ENCODE data around the gene FXYD6.

FXYD6 gene

DNA sequence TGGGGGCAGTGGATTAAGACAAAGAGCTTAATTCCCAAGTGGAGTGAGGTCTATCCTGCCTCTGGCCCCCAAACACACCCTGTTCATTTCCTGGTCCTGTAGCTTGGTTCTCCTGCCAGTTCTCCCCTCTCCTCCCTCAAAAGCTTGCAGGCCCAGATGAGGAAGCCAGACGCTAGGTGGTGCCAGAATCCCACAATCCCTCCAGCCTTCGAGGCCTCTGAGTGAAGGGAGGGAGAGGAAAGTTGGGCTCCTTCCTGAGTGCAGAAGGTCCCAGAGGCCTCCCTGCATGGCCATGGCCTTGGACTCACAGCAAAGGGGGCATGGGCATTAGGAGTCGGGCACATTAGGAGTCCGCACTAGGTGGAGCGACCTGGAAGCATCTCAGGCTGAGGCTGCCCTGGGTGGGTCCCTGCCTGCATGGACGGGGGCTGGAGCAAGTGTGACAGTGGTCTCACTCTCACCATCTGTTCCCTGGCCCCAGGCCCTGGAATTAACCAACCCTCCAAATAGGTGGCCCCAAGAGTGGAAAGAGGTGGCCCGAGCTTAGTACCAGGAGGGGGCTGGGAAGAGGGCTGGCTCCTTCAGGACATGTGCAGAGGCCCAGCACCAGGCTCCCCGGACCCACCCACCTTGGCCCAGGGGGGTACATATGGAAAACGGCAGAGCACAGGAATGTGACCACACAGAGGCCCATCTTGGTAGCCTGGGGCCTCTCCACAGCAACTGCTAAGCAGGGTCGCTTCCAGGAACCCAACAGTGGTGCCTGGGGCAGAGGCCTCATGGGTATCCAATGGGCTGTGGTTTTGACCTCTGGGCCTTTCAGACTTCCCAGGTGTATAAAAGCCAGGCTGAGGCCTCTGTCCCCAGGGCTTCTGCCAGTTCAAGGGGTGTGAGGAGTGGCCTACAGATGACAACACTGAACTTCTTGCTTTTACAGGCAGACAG lies 57.1 kb downstream of the FXYD6 start:
- no peak for DNase-seq (ENCODE audit: extremely low read depth, low read depth)
- peak; percentile 52 for TF ChIP-seq CTCF (IDR thresholded peaks at IDR 0.05; ENCODE audit: low read depth, low read length)

- DNase-seq (ENCODE audit: extremely low read depth, low read depth) = no peak
- no peak for TF ChIP-seq CTCF (IDR thresholded peaks at IDR 0.05; ENCODE audit: low read depth, low read length)
These were observed 58.2 kb downstream of the FXYD6 start for GRCh38 chr11:117818041-117818873.

- no peak; the same call in none of the 2 replicates for TF ChIP-seq CTCF (IDR thresholded peaks at IDR 0.05; ENCODE audit: low read depth, low read length)
These were observed 59.0 kb downstream of the FXYD6 start for GRCh38 chr11:117817368-117818040.

DNA sequence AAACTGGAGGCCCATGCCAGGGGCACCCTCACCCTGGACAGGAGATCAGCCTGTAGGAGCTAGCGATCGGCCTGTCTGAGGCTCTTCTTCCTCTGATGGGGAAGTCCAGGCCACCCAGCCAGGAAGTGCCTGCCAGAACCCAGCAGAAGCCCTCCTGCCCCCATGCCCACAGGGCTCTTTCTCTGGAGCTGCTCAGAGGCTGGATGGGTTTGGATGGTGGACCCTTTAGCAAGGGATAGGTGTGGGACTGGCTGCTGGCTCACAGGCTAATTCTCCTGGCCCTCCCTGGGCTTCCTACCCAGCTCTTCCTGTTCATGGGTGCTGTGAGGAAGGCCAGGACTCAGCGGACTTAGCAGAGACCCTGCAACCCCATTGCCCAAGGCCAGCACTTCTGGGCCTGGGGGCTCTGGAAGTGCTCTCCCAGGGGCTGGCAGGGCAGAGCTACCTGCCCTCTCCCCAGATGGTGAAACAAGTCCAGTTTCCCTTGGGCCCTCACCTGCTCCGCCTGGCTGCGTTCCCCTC lies 59.6 kb downstream of the FXYD6 start:
- TF ChIP-seq CTCF (IDR thresholded peaks at IDR 0.05; ENCODE audit: low read depth, low read length) = no peak
- DNase-seq (ENCODE audit: extremely low read depth, low read depth) = no peak

More at GRCh38 chr11:117817368-117818040, 59.0 kb downstream of the FXYD6 start:
- peak; percentile 40 for DNase-seq (ENCODE audit: extremely low read depth, low read depth)

DNA sequence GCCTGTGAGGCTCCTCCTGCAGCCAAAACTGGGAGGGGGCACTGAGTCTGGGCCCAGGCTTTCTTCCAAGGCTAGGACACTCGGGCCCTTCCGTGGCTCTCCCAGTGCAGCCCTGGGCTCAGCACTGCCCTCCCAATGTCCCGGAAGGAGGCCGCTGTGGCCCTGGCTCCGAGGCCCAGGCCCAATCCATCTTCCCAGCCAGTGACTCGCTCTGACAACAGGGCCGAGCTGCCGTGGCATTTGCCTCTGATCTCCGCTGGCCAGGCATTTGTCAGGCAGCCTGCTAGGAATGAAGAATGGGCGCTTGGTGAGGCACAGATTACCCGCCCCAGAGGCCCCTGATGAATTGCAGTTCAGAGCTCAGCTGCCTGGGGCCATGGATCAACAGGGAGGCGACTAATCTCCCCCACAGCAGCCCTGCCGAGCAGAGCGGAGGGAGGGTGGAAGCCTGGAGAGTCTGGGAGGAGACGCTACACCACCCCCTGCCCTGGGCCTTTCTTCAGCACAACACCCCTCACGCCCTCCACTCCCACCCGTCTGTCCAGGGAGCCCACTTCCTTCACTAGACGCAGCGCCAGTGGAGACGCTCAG lies 60.2 kb downstream of the FXYD6 start:
- TF ChIP-seq CTCF (IDR thresholded peaks at IDR 0.05; ENCODE audit: low read depth, low read length) = no peak
- no peak for DNase-seq (ENCODE audit: extremely low read depth, low read depth)

DNA sequence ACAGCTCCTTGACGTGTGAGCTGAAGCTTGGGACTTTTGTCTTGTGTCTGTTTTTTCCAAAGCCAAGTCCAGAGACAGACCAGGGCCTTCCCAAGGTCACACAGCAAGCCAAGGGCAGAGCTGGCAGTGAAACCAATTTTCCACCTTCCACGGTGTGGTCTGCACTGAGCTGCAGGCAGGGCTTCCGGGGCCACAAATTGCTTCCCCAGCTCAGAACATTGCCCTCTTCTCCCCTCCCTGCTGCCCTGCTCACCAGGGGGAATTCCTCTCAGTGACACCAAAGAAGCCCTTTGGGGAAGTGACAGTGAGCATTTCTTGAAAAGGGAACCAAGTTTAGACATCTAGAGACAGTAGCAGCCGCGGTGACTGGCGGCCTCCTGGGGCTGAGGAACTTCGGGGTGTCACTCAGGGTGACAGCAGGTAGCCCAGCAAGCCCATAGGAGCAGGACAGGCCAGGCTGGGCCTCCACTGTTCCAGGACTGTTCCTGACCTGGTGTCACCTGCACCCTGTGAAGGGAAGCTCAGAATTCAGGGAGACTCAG lies 61.1 kb downstream of the FXYD6 start:
- DNase-seq (ENCODE audit: extremely low read depth, low read depth) = no peak
- TF ChIP-seq CTCF (IDR thresholded peaks at IDR 0.05; ENCODE audit: low read depth, low read length) = no peak

All from AG09319 (cell line).